GM19023 (cell line): Measurements from ENCODE around the gene ADARB2.
"Not testable (repeated sequence)": the region's sequence is repeated elsewhere in the genome, so short reads cannot be mapped to it uniquely, and the experiment has no call there.

Source experiments
- ATAC-seq: cut with Tn5 transposase; IDR thresholded peaks from one replicate; pipeline ENCODE4 v1.9.1; 2021; ENCODE audit warnings: mild to moderate bottlenecking, moderate library complexity; ENCODE audit not compliant: unreplicated experiment

ADARB2 gene

DNA sequence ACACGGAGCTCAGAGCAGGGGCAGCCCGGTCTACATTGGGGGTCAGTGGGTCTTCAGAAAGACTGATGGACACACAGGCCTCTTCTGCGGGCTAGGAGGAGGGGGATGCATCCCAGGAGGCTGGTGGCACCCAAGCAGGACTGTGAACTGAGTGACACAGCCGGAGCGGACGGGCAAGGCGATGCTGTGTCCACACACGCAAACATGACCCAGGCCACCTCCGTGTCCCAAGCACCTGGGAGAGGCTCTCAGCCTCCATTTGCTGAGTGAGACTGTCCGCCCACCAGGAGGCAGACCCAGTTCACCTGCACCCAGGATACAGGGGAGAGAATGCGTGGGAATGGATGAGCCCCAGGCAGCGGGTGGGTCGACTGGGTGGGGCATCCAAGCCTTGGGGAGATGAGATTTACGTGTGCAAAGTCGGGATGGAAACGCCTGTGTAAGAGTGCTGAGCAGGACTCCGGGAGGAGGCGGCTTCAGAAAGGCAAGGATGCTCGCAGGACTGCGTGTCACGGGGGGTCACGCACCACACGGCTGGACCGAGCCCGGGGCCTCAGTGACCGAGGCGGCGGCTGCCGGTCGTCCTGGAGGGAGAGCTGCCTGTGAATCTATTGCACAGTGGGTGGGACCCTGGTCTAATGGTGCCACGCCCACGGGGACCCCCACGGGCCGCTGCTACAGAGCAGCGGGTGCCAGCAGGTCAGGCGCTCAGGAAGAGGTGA is 262.8 kb downstream of the ADARB2 start:
- ATAC-seq: no peak

DNA sequence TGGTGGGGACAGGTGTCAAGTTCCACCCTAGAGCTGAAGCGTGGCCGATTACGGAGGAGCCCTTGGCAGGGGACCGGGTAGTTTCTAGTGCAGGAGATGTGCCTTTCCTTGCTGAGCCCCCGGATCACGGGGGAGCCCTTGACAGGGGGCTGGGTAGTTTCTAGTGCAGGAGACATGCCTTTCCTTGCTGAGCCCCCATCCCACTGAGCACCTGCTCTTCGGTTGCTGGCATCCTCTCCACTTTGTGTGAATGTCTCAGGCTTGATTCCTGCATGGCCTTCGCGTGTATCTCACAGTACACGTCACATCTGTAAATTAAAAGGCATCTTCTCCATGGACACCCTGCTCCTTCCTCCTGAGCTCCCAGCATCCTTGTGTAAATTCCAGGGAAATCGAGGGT is 263.5 kb downstream of the ADARB2 start:
- no peak for ATAC-seq

GRCh38 chr10:1472178-1472958 is 265.0 kb downstream of the ADARB2 start:
- no peak for ATAC-seq

- ATAC-seq: no peak
Measured at GRCh38 chr10:1468811-1469210, 268.5 kb downstream of the ADARB2 start.

- ATAC-seq: no peak
Measured at GRCh38 chr10:1467334-1468076, 269.8 kb downstream of the ADARB2 start.

- no peak for ATAC-seq
Measured at GRCh38 chr10:1465993-1466764, 271.1 kb downstream of the ADARB2 start.

- ATAC-seq: peak; percentile 54
Measured at GRCh38 chr10:1465418-1465911, 271.9 kb downstream of the ADARB2 start.

DNA sequence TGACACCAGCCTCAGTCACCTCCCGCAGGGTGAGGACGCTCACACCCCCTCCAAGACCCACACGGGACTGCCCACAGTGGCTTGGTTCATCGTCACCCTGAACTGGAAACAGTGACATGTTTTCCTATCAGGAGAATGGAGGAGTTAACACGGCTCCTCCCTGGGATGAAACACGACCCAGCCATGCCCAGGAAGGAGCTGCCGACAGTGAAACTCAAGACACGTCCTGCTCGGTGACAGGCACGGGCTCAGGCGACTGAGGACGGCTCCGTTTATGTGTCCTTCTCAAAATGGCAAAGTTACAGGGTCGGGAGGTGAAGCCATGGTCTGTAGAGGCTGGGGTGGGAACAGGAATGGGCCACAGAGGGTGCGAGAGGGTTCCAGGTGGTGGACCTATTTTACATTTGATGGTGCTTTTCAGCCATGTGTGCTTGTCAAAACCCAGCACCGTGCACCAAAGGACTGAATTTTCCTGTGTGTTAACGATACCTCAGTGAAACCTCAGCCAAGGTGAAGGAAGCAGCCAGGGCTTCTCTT is 272.4 kb downstream of the ADARB2 start:
- ATAC-seq: peak; percentile 21

DNA sequence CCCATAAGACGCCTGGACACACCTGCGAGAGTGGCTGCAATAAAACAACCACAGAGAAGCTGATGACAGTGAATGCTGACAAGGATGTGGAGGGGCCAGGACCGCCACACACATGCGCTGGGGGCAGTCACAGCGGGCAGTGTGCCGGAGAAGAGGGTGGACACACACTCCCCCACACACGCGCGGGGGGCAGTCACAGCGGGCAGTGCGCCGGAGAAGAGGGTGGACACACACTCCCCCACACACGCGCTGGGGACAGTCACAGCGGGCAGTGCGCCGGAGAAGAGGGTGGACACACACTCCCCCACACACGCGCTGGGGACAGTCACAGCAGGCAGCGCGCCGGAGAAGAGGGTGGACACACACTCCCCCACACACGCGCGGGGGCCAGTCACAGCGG is 273.4 kb downstream of the ADARB2 start:
- ATAC-seq: not testable (repeated sequence)

DNA sequence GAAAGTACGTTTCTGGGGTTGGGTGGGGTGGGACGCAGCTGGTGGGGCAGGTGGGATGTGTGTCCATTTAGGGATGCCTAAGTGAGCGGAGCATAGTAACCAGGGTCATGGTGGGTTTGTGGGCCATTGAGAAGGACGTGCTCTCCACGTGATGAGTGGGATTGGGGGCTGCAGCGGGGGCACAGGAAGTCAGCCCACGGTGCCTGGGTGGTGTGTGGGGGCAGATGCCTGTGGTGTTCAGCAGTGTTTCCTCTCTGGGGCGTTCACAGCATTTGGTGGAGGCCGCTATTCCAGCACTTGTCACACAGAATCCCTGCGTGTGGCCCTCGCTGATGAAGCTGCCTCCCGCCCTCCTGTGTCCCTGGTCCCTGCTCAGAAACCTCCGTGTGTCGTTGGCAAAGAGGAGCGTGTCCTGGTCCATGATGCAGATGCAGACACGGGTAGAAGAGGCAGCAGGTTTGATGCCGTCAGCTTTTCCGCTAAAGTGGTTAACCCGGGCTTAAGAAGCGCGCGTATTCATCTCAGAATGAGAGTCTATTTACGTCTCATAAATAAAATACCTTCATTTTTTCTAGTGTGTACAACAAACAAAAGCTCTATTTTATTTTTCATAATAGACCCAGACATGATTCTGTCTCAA is 274.2 kb downstream of the ADARB2 start:
- no peak for ATAC-seq

- ATAC-seq: no peak
Measured at GRCh38 chr10:1462521-1462920, 274.8 kb downstream of the ADARB2 start.

DNA sequence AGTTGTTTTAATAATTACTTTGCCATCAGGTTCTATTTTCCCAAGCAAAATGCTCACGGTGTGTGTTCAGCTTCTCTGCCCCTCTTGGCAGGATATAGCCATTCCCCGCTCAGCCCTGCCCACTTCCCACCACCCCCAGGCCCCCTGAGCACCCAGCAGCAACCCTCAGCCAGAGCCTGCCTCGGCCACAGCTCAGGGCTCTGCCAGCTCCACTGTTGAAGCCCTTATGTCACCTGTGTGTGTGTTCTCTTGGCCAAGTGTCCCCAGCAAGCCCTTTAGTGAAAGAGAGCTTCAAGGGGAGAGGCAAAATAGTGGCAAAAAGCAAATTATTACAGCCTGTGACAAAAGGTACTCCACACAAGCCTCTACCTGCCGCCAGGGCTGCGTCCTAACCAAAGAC is 275.3 kb downstream of the ADARB2 start:
- ATAC-seq: no peak

DNA sequence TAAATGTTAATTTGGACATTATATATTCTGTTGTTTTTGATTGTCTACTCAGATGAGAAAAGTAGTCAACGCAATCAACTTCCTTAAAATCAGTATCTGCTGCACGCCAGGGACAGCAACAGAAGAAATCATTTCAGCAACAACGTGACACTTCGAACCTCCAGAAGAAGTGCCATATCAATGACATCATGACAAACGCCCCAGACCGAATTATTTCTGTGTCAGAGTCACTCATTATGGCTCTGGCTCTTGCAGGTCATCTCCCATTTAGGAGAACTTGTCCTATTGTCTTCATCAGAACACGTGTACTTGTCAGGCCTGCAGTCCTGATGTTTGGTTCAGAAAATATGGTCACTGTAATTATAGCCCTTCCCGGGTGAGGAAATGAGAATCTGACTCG is 276.3 kb downstream of the ADARB2 start:
- ATAC-seq: no peak

- ATAC-seq: not testable (repeated sequence)
Measured at GRCh38 chr10:1459664-1460063, 277.7 kb downstream of the ADARB2 start.

DNA sequence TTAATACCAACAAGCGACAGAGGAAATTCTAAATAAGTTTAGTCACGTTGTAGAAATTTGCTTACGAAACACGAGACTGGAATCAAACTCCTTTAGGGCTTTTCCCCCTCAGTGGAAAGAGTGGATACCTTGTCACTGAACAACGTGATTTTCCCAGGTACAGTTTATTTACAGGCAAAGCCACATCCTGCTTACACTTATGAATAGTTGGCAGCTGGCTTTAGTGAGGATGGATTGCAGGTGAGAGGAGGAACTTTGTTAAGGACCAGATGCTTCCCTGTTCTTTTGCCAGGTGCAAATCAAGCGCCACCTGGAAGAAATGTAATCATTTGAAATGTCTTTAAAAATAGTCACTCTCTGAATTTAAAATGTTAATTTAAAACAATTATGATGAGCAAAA is 282.4 kb downstream of the ADARB2 start:
- ATAC-seq: no peak

DNA sequence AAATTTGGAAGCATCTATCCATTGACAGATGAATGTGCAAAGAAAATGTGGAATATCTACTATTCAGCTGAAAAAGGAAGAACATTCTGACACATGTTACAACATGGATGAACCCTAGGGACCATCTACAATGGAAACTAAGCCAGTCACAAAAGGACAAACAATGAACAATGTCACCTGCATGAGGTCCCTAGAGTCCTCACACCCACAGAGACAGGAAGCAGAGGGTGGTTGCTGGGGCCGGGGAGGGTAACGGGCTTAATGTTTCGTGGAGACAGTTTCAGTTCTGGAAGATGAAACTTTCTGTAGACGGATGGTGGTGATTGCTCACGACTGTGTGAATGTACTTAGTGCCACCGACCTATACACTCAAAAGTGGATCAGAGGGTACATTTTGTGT is 282.9 kb downstream of the ADARB2 start:
- ATAC-seq: peak; percentile 74

GRCh38 chr10:1452777-1453176 is 284.5 kb downstream of the ADARB2 start:
- no peak for ATAC-seq

- no peak for ATAC-seq
Measured at GRCh38 chr10:1451941-1452340, 285.4 kb downstream of the ADARB2 start.

GRCh38 chr10:1451362-1451888 is 285.9 kb downstream of the ADARB2 start:
- ATAC-seq: no peak
